Measurements from ENCODE around the gene HAP1. TPM values are rescaled to one million over a fixed set of nuclear protein-coding genes. Genes with fewer than 3 reads are reported as not detected.
A peak's percentile ranks its signal among the peaks of the same experiment; 100 is the strongest.
"Not testable (repeated sequence)": the region's sequence is repeated elsewhere in the genome, so short reads cannot be mapped to it uniquely, and the experiment has no call there.

HAP1 gene
- total and polyA plus RNA-seq, 2 donors (not counting 1 experiment from before 2014, with no cell fraction given), result 0.02 to 0.17 TPM

DNA sequence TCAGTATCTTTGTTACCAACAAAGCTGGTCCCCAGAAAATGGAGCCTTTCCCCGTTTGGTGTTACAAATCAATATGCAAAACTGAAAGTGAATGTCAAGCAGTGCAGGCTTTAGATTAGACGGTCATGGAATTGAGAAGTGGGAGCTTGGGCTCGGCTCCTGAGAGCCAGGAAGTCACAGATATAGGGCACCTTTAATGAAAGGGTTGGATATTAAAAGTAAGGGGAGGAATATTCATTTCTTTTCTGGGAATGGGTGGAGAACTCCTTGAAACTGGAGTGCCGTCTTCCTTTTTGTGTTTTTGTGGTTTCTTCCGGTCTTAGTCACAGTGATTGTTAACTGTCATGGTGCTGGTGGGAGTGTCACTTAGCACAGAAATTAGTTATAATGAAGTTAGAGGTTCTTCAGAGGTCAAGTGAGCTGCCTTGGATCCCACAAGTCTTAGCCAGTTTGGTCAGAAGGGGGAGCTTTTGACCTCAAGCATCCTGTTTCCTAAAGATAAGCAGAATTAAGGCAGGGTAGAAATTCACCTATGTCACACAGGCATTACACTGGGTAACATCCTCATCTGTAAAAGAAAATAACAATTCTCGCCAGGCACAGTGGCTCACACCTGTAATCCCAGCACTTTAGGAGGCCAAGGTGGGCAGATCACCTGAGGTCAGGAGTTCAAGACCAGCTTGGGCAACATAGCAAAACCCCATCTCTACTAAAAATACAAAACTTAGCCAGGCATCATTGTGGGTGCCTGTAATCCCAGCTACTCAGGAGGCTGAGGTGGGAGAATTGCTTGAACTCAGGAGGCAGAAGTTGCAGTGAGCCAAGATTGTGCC, 55.3 kb downstream of the HAP1 start:
- Histone ChIP-seq H3K27me3 (ENCODE audit: control insufficient read depth, insufficient read depth, low read length) (peaks cover 7% of the 10 kb centered on the region), H3K27ac (ENCODE audit: insufficient read depth, low read length) (peak overlapping the region; percentile 61), H3K4me1 (ENCODE audit: control insufficient read depth, extremely low read depth, insufficient read depth, low read length) (no peaks in the 10 kb centered on the region), H3K9me3 (ENCODE audit: control insufficient read depth, insufficient read depth, low read depth, low read length) (no peaks in the 10 kb centered on the region), H2AFZ (ENCODE audit: low read length) (peak overlapping the region; percentile 80), H3K4me3 (replicated peaks in 1 of 4; ENCODE audit: control extremely low read depth in 1 of 4, insufficient read depth in 1 of 4, low read depth in 3 of 4, low read length in 4 of 4) (peak overlapping the region; percentile 16 to 32 (median 23)), H3K4me2 (ENCODE audit: extremely low read depth, insufficient read depth, low read length) (peak overlapping the region; percentile 82), H3K79me2 (ENCODE audit: control insufficient read depth, insufficient read depth, low read length) (no peaks in the 10 kb centered on the region), H3K36me3 (ENCODE audit: control insufficient read depth, insufficient read depth, low read length) (no peaks in the 10 kb centered on the region), H4K20me1 (ENCODE audit: control insufficient read depth, extremely low read depth, insufficient read depth, low read length) (no peaks in the 10 kb centered on the region), H3K9ac (ENCODE audit: insufficient read depth, low read length) (no peak overlapping the region)
- peak; percentile 41 to 79 for DNase-seq (ENCODE audit: low read depth in 2 of 2)
- no peak for TF ChIP-seq EZH2 (IDR thresholded peaks at IDR 0.05; ENCODE audit: low read length, missing control alignments)
- TF ChIP-seq, protein P1, sequence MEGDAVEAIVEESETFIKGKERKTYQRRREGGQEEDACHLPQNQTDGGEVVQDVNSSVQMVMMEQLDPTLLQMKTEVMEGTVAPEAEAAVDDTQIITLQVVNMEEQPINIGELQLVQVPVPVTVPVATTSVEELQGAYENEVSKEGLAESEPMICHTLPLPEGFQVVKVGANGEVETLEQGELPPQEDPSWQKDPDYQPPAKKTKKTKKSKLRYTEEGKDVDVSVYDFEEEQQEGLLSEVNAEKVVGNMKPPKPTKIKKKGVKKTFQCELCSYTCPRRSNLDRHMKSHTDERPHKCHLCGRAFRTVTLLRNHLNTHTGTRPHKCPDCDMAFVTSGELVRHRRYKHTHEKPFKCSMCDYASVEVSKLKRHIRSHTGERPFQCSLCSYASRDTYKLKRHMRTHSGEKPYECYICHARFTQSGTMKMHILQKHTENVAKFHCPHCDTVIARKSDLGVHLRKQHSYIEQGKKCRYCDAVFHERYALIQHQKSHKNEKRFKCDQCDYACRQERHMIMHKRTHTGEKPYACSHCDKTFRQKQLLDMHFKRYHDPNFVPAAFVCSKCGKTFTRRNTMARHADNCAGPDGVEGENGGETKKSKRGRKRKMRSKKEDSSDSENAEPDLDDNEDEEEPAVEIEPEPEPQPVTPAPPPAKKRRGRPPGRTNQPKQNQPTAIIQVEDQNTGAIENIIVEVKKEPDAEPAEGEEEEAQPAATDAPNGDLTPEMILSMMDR (conservative IDR thresholded peaks at IDR 0.05 in 1 of 2, IDR thresholded peaks at IDR 0.05 in 1 of 2; ENCODE audit: low read depth in 1 of 2, low read length in 2 of 2), result no peak

DNA sequence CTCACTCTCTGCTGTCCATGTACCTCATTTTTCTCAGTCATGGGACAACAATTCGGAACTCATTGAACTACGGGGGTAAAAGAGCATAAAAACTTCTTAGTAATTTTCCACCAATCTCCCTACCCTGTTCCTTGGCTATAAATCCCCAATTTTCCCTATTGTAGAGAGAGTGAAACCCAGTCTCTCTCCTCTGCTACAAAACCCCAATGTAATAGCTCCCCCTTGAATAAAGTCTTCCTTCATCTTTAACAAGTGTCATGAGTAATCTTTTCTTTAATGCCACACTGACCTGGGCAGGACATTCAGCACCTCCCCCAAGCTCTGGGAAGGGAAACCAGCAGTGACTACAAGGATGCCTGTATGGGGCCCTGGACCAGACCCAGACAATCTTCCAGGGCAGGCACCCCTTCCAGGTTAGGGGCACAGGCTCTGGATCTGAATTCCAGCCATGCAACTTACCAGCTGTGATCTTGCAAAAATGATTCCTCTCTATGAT, 56.0 kb downstream of the HAP1 start:
- Histone ChIP-seq H3K9me3 (ENCODE audit: control insufficient read depth, insufficient read depth, low read depth, low read length) (no peaks in the 10 kb centered on the region), H3K36me3 (ENCODE audit: control insufficient read depth, insufficient read depth, low read length) (no peaks in the 10 kb centered on the region), H3K9ac (ENCODE audit: insufficient read depth, low read length) (no peak overlapping the region), H3K27ac (ENCODE audit: insufficient read depth, low read length) (peak overlapping the region; percentile 61), H3K4me2 (ENCODE audit: extremely low read depth, insufficient read depth, low read length) (peak overlapping the region; percentile 82), H3K4me3 (replicated peaks in 1 of 4; ENCODE audit: control extremely low read depth in 1 of 4, insufficient read depth in 1 of 4, low read depth in 3 of 4, low read length in 4 of 4) (peak overlapping the region in 3 of 4 experiments; percentile 21 to 32 (median 25)), H2AFZ (ENCODE audit: low read length) (peak overlapping the region; percentile 80), H4K20me1 (ENCODE audit: control insufficient read depth, extremely low read depth, insufficient read depth, low read length) (no peaks in the 10 kb centered on the region), H3K4me1 (ENCODE audit: control insufficient read depth, extremely low read depth, insufficient read depth, low read length) (no peaks in the 10 kb centered on the region), H3K79me2 (ENCODE audit: control insufficient read depth, insufficient read depth, low read length) (no peaks in the 10 kb centered on the region), H3K27me3 (ENCODE audit: control insufficient read depth, insufficient read depth, low read length) (peaks cover 1% of the 10 kb centered on the region)
- TF ChIP-seq, protein P1 (conservative IDR thresholded peaks at IDR 0.05 in 1 of 2, IDR thresholded peaks at IDR 0.05 in 1 of 2; ENCODE audit: low read depth in 1 of 2, low read length in 2 of 2), result no peak
- no peak for TF ChIP-seq EZH2 (IDR thresholded peaks at IDR 0.05; ENCODE audit: low read length, missing control alignments)
- peak in 1 of 2 donors; percentile 37 for DNase-seq (ENCODE audit: low read depth in 2 of 2)

DNA sequence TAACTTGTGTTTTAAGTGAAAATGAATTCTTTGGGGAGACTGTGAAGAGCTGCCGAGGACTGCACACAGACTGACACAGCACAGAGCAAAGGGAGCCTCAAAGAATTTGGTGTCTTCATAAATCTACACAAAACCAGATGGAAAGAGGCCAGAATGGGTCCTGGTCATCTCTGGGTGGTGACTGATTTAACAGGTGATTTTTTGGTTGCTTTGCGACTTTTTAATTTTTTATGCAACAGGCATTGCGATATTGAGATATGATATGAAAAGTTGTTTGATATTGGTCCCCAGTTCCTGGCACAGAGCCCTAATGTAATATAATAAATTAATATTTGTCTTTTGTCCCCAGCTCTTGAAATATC, 58.4 kb downstream of the HAP1 start:
- H3K9ac ChIP-seq (ENCODE audit: insufficient read depth, low read length), result no peak overlapping the region
- no peak overlapping the region for H3K27ac ChIP-seq (ENCODE audit: insufficient read depth, low read length)
- no peaks in the 10 kb centered on the region for H3K79me2 ChIP-seq (ENCODE audit: control insufficient read depth, insufficient read depth, low read length)
- TF ChIP-seq EZH2 (IDR thresholded peaks at IDR 0.05; ENCODE audit: low read length, missing control alignments), result no peak
- TF ChIP-seq, protein P1 (conservative IDR thresholded peaks at IDR 0.05 in 1 of 2, IDR thresholded peaks at IDR 0.05 in 1 of 2; ENCODE audit: low read depth in 1 of 2, low read length in 2 of 2), result no peak
- H3K27me3 ChIP-seq (ENCODE audit: control insufficient read depth, insufficient read depth, low read length), result no peaks in the 10 kb centered on the region
- H3K4me3 ChIP-seq (replicated peaks in 1 of 4; ENCODE audit: control extremely low read depth in 1 of 4, insufficient read depth in 1 of 4, low read depth in 3 of 4, low read length in 4 of 4), result no peak overlapping the region
- no peaks in the 10 kb centered on the region for H3K36me3 ChIP-seq (ENCODE audit: control insufficient read depth, insufficient read depth, low read length)
- no peak for DNase-seq (ENCODE audit: low read depth in 2 of 2)
- H3K4me2 ChIP-seq (ENCODE audit: extremely low read depth, insufficient read depth, low read length), result no peak overlapping the region
- H4K20me1 ChIP-seq (ENCODE audit: control insufficient read depth, extremely low read depth, insufficient read depth, low read length), result no peaks in the 10 kb centered on the region
- H3K9me3 ChIP-seq (ENCODE audit: control insufficient read depth, insufficient read depth, low read depth, low read length), result no peaks in the 10 kb centered on the region
- no peaks in the 10 kb centered on the region for H3K4me1 ChIP-seq (ENCODE audit: control insufficient read depth, extremely low read depth, insufficient read depth, low read length)
- H2AFZ ChIP-seq (ENCODE audit: low read length), result no peak overlapping the region

DNA sequence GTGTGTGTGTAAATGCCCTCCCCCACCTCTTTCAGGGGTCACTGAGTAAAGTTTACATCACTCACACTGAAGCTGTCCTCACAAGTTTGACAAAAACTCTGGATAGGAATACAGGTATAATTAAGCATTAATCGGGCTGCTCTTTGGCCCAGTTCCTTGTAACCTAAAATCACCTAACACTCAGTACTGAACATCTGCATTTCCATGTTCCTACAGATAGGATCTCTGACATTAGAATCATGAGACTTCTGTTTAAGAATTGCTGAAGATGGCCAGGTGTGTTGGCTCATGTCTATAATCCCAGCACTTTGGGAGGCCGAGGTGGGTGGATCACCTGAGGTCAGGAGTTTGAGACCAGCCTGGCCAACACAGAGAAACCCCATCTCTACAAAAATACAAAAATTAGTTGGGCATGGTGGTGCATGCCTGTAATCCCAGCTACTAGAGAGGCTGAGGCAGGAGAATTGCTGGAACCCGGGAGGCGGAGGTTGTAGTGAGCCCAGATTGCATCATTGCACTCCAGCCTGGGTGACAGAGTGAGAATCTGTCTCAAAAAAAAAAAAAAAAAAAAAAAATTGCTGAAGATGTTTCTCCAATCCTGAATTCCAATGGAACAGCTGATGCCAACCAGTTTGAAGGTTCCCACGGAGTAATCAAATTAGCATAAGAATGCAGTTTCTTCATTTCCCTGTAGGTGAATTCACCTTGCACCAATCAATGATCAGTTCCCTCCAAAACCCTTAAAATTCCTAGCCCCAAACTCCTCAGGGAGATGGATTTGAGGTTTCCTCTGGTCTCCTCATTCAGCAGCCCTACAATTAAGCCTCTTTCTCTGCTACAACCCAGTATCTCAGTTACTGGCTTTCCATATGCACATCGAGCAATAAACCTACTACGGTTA, 59.0 kb downstream of the HAP1 start:
- not testable (repeated sequence) for H3K27ac ChIP-seq (ENCODE audit: insufficient read depth, low read length); H3K9me3 ChIP-seq (ENCODE audit: control insufficient read depth, insufficient read depth, low read depth, low read length); H3K9ac ChIP-seq (ENCODE audit: insufficient read depth, low read length); H4K20me1 ChIP-seq (ENCODE audit: control insufficient read depth, extremely low read depth, insufficient read depth, low read length); DNase-seq (ENCODE audit: low read depth in 2 of 2); H3K4me3 ChIP-seq (replicated peaks in 1 of 4; ENCODE audit: control extremely low read depth in 1 of 4, insufficient read depth in 1 of 4, low read depth in 3 of 4, low read length in 4 of 4); H2AFZ ChIP-seq (ENCODE audit: low read length); H3K27me3 ChIP-seq (ENCODE audit: control insufficient read depth, insufficient read depth, low read length); H3K4me2 ChIP-seq (ENCODE audit: extremely low read depth, insufficient read depth, low read length); H3K36me3 ChIP-seq (ENCODE audit: control insufficient read depth, insufficient read depth, low read length); H3K4me1 ChIP-seq (ENCODE audit: control insufficient read depth, extremely low read depth, insufficient read depth, low read length); H3K79me2 ChIP-seq (ENCODE audit: control insufficient read depth, insufficient read depth, low read length)

All from fibroblast of lung (primary cell).